Globus pallidus (tissue), 1 donor: ENCODE results near the gene AOC3.
"Not testable (repeated sequence)": the region's sequence is repeated elsewhere in the genome, so short reads cannot be mapped to it uniquely, and the experiment has no call there.

Experiments used
- DNase-seq: peaks from one replicate; pipeline ENCODE4 v3.0.0-alpha.2; 2015; ENCODE audit warnings: low spot score

AOC3 gene

GRCh38 chr17:42894283-42895184 lies 43.5 kb downstream of the AOC3 start:
- DNase-seq = no peak

GRCh38 chr17:42895185-42895555 lies 44.2 kb downstream of the AOC3 start:
- DNase-seq = no peak

GRCh38 chr17:42898147-42898811 lies 47.3 kb downstream of the AOC3 start:
- no peak for DNase-seq

GRCh38 chr17:42899981-42900380 lies 49.0 kb downstream of the AOC3 start:
- DNase-seq = not testable (repeated sequence)

- DNase-seq = no peak
Observed at GRCh38 chr17:42900460-42901331, 49.7 kb downstream of the AOC3 start, which contains the start of gene G6PC1. Gene G6PC1, plus strand, starts transcription at chr17:42900799. Its CDS starts 78 bp downstream, at chr17:42900877.

GRCh38 chr17:42901535-42902229 lies 50.7 kb downstream of the AOC3 start:
- no peak for DNase-seq

GRCh38 chr17:42904110-42904469 lies 53.1 kb downstream of the AOC3 start:
- no peak for DNase-seq

GRCh38 chr17:42906772-42907446 lies 55.9 kb downstream of the AOC3 start:
- no peak for DNase-seq
